SU-DHL-6 (cell line): Measurements from ENCODE around the gene GJC2.

Experiments used
- H2AFZ ChIP-seq: fragments of 200-600 bp; sonication (generic); 2 replicates; pipeline ENCODE4 v1.6.1; 2014; ENCODE audit warnings: low read depth, mild to moderate bottlenecking, moderate library complexity, mixed read lengths, antibody characterized with exemption, low read length; ENCODE audit not compliant: severe bottlenecking
- H3F3A ChIP-seq: fragments of 200-600 bp; shearing (Covaris generic); 2 replicates; pipeline ENCODE4 v1.6.0; 2016; ENCODE audit warnings: antibody characterized with exemption, mild to moderate bottlenecking; ENCODE audit not compliant: insufficient read depth
- H3K27ac ChIP-seq: fragments of 200-600 bp; sonication (generic); 2 replicates; pipeline ENCODE4 v1.5.1; 2016; ENCODE audit warnings: low read depth, mild to moderate bottlenecking, low read length, moderate library complexity, mixed read lengths
- H3K27me3 ChIP-seq: fragments of 200-600 bp; sonication (generic), shearing (Covaris generic); 2 replicates; pipeline ENCODE4 v1.6.0; 2014; ENCODE audit warnings: mild to moderate bottlenecking, low read length
- H3K36me3 ChIP-seq: fragments of 200-600 bp; sonication (generic); 2 replicates; pipeline ENCODE4 v1.6.1; 2014; ENCODE audit warnings: mild to moderate bottlenecking, low read length, mixed read lengths
- H3K4me2 ChIP-seq: fragments of 300-600, 200-600 bp; shearing (Covaris generic), sonication (generic); 2 replicates; pipeline ENCODE4 v1.6.0; 2014; ENCODE audit warnings: low read length, low read depth, mild to moderate bottlenecking; ENCODE audit not compliant: poor library complexity, severe bottlenecking
- H3K4me3 ChIP-seq: fragments of 200-600 bp; sonication (generic); 2 replicates; pipeline ENCODE4 v1.5.1; 2014; ENCODE audit warnings: antibody characterized with exemption, low read length, mild to moderate bottlenecking, mixed read lengths; ENCODE audit not compliant: insufficient read depth, poor library complexity, severe bottlenecking
- H3K79me2 ChIP-seq: fragments of 200-600 bp; sonication (generic); 2 replicates; pipeline ENCODE4 v1.6.1; 2014; ENCODE audit warnings: mild to moderate bottlenecking, low read length, moderate library complexity; ENCODE audit not compliant: insufficient read depth
- H3K9ac ChIP-seq: fragments of 200-600 bp; sonication (generic); 2 replicates; pipeline ENCODE4 v1.7.0; 2014; ENCODE audit warnings: mild to moderate bottlenecking, low read length
- H3K9me2 ChIP-seq: fragments of 200-600 bp; sonication (generic); replicated peaks from 2 replicates; pipeline ENCODE4 v1.6.1; 2014; ENCODE audit warnings: low read length; ENCODE audit not compliant: insufficient read depth
- H3K9me3 ChIP-seq: fragments of 200-600 bp; sonication (generic); 2 replicates; pipeline ENCODE4 v1.6.1; 2014; ENCODE audit warnings: low read length, mixed read lengths; ENCODE audit not compliant: insufficient read depth
- H4K20me1 ChIP-seq: fragments of 200-600 bp; sonication (generic); 2 replicates; pipeline ENCODE4 v1.6.1; 2014; ENCODE audit warnings: low read depth, mild to moderate bottlenecking, antibody characterized with exemption, low read length, moderate library complexity, mixed read lengths
- EZH2phosphoT487 ChIP-seq: fragments of 200-600 bp; sonication (generic), shearing (Covaris generic); conservative IDR thresholded peaks from 2 replicates; pipeline ENCODE4 v1.6.1; 2018; ENCODE audit warnings: mild to moderate bottlenecking, antibody characterized with exemption, low read length, moderate library complexity, mixed read lengths
- TF ChIP-seq, protein P1 (sequence below): fragments of 200-600 bp; sonication (generic); IDR thresholded peaks from one replicate; pipeline ENCODE4 v1.5.1; 2017; ENCODE audit warnings: antibody characterized with exemption, mild to moderate bottlenecking, low read length, moderate library complexity; ENCODE audit not compliant: insufficient read depth, poor library complexity, severe bottlenecking

The GJC2 gene

DNA sequence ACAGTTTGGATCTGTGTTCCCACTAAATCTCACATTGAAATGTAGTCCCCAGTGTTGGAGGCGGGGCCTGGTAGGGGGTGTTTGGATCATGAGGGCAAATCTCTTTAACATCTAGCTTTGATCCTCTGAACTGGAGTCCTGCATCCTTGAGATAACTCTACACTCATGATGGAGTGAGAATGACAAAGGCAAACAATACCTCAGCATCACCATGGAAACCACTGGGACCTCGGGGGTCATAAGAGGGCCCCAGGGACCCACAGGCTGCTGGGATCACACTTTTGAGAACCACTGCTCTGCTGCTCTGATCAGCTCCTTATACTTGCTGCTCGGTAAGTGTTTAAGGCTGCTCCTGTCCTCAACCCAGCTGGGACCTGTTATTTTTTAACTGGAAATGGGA lies 44.7 kb downstream of the GJC2 start:
- H3K79me2 ChIP-seq: no peaks in the 10 kb centered on the region
- no peak for TF ChIP-seq EZH2phosphoT487
- TF ChIP-seq, protein P1, sequence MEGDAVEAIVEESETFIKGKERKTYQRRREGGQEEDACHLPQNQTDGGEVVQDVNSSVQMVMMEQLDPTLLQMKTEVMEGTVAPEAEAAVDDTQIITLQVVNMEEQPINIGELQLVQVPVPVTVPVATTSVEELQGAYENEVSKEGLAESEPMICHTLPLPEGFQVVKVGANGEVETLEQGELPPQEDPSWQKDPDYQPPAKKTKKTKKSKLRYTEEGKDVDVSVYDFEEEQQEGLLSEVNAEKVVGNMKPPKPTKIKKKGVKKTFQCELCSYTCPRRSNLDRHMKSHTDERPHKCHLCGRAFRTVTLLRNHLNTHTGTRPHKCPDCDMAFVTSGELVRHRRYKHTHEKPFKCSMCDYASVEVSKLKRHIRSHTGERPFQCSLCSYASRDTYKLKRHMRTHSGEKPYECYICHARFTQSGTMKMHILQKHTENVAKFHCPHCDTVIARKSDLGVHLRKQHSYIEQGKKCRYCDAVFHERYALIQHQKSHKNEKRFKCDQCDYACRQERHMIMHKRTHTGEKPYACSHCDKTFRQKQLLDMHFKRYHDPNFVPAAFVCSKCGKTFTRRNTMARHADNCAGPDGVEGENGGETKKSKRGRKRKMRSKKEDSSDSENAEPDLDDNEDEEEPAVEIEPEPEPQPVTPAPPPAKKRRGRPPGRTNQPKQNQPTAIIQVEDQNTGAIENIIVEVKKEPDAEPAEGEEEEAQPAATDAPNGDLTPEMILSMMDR: no peak
- H3K36me3 ChIP-seq: no peaks in the 10 kb centered on the region
- H4K20me1 ChIP-seq: no peaks in the 10 kb centered on the region
- H3K9me2 ChIP-seq: no peaks in the 10 kb centered on the region
- H3K4me2 ChIP-seq: no peak overlapping the region
- H3K4me3 ChIP-seq: no peak overlapping the region
- no peak overlapping the region for H2AFZ ChIP-seq
- H3K27ac ChIP-seq: no peak overlapping the region
- H3K9me3 ChIP-seq: peaks cover 11% of the 10 kb centered on the region; the same call in 1 of the 2 replicates
- H3F3A ChIP-seq: no peaks in the 10 kb centered on the region
- H3K27me3 ChIP-seq: no peaks in the 10 kb centered on the region
- H3K9ac ChIP-seq: no peak overlapping the region

DNA sequence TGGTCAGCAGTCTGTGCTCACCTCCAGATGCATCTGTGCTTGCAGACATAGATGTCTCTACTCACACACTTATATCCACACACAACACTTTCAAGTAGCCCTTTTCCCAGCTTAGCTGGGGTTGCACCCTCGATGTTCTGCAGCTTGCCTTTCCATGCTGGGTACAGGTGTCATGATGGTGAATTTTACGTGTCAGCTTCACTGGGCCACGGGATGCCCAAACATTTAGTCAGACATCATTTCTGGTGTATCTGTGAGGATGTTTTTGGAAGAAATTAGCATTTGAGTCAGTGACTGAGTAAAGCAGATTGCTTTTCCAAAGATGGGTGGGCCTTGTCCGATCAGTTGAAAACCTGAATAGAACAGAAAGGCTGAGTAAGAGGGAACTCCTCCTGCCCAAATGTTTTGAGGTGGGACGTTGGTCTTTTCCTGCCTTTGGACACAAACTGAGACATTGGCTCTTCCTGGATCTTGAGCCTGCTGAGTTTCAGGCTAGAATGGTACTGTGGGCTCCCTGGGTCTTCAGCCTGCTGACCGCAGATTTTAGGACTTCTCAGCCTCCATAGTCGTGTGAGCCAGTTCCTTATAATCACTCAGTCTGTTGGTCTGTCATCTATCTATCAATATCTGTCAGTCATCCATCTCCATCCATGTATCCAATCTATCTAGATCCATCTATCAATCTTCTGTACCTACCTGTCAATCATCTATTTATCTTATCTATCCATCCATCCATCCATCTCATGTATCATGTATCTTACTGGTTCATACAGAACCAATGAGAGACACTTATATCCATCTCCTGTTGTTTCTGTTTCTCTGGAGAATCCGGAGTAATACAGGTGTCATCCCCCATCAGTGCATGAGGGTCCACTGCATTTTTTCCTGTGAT lies 45.4 kb downstream of the GJC2 start:
- Histone ChIP-seq H3K79me2 (no peaks in the 10 kb centered on the region), H4K20me1 (no peaks in the 10 kb centered on the region), H2AFZ (no peak overlapping the region), H3K9ac (no peak overlapping the region), H3K27me3 (no peaks in the 10 kb centered on the region), H3K27ac (no peak overlapping the region), H3F3A (no peaks in the 10 kb centered on the region), H3K9me2 (no peaks in the 10 kb centered on the region), H3K4me3 (no peak overlapping the region), H3K4me2 (no peak overlapping the region), H3K9me3 (peaks cover 16% of the 10 kb centered on the region; the same call in 1 of the 2 replicates), H3K36me3 (no peaks in the 10 kb centered on the region)
- TF ChIP-seq EZH2phosphoT487: no peak
- TF ChIP-seq, protein P1: no peak

DNA sequence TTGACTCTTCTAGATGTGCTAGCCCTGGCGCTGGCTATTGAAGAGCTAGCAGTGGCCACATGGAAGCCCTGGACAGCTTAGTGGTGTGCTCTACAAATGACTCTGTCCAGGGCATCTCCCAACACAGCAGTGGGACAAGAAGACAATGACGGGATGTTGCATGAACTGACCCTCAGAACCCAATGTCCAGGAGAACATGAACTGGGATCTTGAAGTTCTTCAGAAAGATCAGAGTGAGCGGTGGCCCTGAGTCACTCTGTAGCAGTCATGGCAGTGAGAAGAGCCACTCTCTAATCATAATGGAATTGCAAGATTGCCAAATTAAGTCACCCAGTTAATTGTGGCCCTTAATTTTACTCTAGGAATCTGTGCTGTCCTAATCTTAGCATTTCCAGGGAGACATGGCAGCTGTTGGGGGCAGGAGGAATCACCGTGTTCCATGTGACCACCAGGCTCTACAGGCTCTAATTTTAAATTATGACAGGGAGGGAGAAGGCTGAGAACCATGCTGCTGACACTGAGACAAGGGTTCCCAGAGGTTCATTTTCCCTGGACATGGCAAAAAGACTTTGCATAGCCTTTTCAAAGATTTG lies 47.9 kb downstream of the GJC2 start:
- Histone ChIP-seq H3K27me3 (no peaks in the 10 kb centered on the region), H3F3A (no peaks in the 10 kb centered on the region), H3K27ac (no peak overlapping the region), H3K9me3 (peaks cover 16% of the 10 kb centered on the region; the same call in 1 of the 2 replicates), H2AFZ (no peak overlapping the region), H3K9ac (no peak overlapping the region), H3K4me3 (no peak overlapping the region), H3K36me3 (no peaks in the 10 kb centered on the region), H3K79me2 (no peaks in the 10 kb centered on the region), H3K9me2 (no peaks in the 10 kb centered on the region), H3K4me2 (no peak overlapping the region), H4K20me1 (no peaks in the 10 kb centered on the region)
- TF ChIP-seq, protein P1: no peak
- TF ChIP-seq EZH2phosphoT487: no peak
